Activated B cell treated with CpG ODN at 0.5 μM for 24 hours (primary cell): ENCODE measurements around the gene ZNF362. TPM values are rescaled to one million over a fixed set of nuclear protein-coding genes. Genes with fewer than 3 reads are reported as not detected.
A peak's percentile ranks its signal among the peaks of the same experiment; 100 is the strongest.

Experiments used
- ATAC-seq: fragments of 200-7000 bp; cut with Tn5 transposase; one replicate; pipeline ENCODE4 v1.10.0; 2021; ENCODE audit warnings: low read depth, mild to moderate bottlenecking, moderate library complexity
- CTCF ChIA-PET: fragments of 350-600 bp; sonication (Branson Sonifier 250); formaldehyde crosslinking; loops from one replicate; lab custom pipeline; 2021; ENCODE audit warnings: antibody characterized with exemption; lab: Charles Lee
- POLR2A ChIA-PET: fragments of 350-600 bp; sonication (Branson Sonifier 250); formaldehyde crosslinking; loops from one replicate; lab custom pipeline; 2021; ENCODE audit warnings: antibody characterized with exemption; lab: Charles Lee
- DNase-seq: peaks from one replicate; pipeline ENCODE4 v3.0.0; 2022
- H3K27ac Mint-ChIP-seq: one replicate; pipeline ENCODE4 v1.8.0; 2020; ENCODE audit warnings: mixed read lengths
- H3K27me3 Mint-ChIP-seq: one replicate; pipeline ENCODE4 v1.8.0; 2021; ENCODE audit warnings: mixed read lengths
- H3K36me3 Mint-ChIP-seq: one replicate; pipeline ENCODE4 v1.8.0; 2021; ENCODE audit warnings: low read depth, mixed read lengths
- H3K4me1 Mint-ChIP-seq: one replicate; pipeline ENCODE4 v1.8.0; 2021; ENCODE audit warnings: mixed read lengths
- H3K4me3 Mint-ChIP-seq: one replicate; pipeline ENCODE4 v1.8.0; 2020; ENCODE audit warnings: mild to moderate bottlenecking, mixed read lengths
- H3K9me3 Mint-ChIP-seq: one replicate; pipeline ENCODE4 v1.8.0; 2020; ENCODE audit warnings: mixed read lengths
- intact Hi-C: fragments of 100-400 bp; cut with micrococcal nuclease; formaldehyde crosslinking; loops from one replicate; pipeline ENCODE4 v1.15.1; 2024
- total RNA-seq: library from RNA; stranded (reverse); gene quantifications from 2 replicates; pipeline ENCODE4 v1.2.3, GENCODE V29; 2022
- TF ChIP-seq, protein P1 (sequence below): fragments of 200-600 bp; IDR thresholded peaks from one replicate; pipeline ENCODE4 v1.8.0; 2022; ENCODE audit warnings: antibody characterized with exemption, mild to moderate bottlenecking

Gene ZNF362
- total RNA-seq, 1 donor from 2014 or later: 17.7 TPM

DNA sequence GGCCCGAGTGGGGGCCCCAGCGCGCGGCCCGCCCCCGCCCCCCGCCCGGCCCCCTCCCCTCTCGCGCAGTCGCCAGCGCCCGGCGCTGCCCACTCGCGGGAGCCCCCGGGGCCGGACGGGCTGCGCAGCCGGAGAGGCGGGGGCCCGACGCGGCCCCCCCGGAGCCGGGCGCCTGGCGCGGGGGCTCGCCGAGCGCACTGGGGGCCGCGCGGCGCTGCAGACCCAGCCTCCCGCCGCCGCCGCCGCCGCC lies 146 bp upstream of the ZNF362 start:
- Mint-ChIP-seq H3K36me3 (peaks cover 5% of the 10 kb centered on the region), H3K27me3 (no peaks in the 10 kb centered on the region), H3K9me3 (no peaks in the 10 kb centered on the region), H3K4me1 (peaks cover 33% of the 10 kb centered on the region), H3K4me3 (peak overlapping the region; percentile 64), H3K27ac (no peak overlapping the region)
- intact Hi-C loops: loop anchor here (1.0 to 5.0 kb wide), 5 partner anchors 41 to 439 kb away; partner anchors contain the start of genes S100PBP and YARS1
- TF ChIP-seq, protein P1, sequence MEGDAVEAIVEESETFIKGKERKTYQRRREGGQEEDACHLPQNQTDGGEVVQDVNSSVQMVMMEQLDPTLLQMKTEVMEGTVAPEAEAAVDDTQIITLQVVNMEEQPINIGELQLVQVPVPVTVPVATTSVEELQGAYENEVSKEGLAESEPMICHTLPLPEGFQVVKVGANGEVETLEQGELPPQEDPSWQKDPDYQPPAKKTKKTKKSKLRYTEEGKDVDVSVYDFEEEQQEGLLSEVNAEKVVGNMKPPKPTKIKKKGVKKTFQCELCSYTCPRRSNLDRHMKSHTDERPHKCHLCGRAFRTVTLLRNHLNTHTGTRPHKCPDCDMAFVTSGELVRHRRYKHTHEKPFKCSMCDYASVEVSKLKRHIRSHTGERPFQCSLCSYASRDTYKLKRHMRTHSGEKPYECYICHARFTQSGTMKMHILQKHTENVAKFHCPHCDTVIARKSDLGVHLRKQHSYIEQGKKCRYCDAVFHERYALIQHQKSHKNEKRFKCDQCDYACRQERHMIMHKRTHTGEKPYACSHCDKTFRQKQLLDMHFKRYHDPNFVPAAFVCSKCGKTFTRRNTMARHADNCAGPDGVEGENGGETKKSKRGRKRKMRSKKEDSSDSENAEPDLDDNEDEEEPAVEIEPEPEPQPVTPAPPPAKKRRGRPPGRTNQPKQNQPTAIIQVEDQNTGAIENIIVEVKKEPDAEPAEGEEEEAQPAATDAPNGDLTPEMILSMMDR: no peak
- CTCF ChIA-PET: no interaction called here
- DNase-seq: no peak
- POLR2A ChIA-PET: no interaction called here
- ATAC-seq: no peak

DNA sequence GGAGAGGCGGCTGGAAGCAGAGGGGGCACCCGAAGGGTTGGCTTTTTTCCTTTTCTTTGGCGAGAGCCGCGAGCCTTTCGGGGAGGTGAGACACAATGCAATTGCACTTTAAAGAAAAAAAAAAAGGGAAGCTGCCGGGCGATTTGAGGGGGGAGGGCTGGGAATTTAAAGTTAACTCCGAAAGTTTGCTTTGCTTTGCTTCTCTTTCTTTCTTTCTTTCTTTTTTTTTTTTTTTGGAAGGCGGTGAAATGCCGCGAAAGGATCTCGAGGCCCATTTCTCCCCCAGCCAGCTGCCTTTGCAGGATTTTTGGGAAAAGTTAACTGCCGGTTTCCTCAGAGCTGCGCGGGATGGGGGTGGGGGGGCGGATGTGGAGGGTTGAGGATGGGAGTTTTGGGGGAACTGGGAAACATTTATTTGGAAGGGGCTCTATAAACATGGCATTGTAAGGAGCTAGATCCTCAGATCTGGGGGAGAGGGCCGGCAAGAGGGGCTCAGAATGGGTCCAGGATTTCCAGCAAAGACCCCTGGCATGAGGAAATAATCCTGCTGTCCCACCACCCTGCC lies 997 bp downstream of the ZNF362 start:
- Mint-ChIP-seq H3K36me3 (peaks cover 5% of the 10 kb centered on the region), H3K27me3 (no peaks in the 10 kb centered on the region), H3K9me3 (no peaks in the 10 kb centered on the region), H3K4me1 (peaks cover 34% of the 10 kb centered on the region), H3K27ac (peak overlapping the region; percentile 95), H3K4me3 (peak overlapping the region; percentile 97)
- DNase-seq: no peak
- POLR2A ChIA-PET: interaction anchor here (0.6 to 1.6 kb wide), 5 partner anchors 8 to 175 kb away, joined by 3 to 9 read pairs (median 4); partner anchors contain the start of gene TRIM62
- intact Hi-C loops: loop anchor here (2.0 to 5.0 kb wide), 4 partner anchors 40 to 440 kb away; partner anchors contain the start of genes S100PBP and YARS1
- ATAC-seq: no peak
- TF ChIP-seq, protein P1: no peak
- CTCF ChIA-PET: no interaction called here

DNA sequence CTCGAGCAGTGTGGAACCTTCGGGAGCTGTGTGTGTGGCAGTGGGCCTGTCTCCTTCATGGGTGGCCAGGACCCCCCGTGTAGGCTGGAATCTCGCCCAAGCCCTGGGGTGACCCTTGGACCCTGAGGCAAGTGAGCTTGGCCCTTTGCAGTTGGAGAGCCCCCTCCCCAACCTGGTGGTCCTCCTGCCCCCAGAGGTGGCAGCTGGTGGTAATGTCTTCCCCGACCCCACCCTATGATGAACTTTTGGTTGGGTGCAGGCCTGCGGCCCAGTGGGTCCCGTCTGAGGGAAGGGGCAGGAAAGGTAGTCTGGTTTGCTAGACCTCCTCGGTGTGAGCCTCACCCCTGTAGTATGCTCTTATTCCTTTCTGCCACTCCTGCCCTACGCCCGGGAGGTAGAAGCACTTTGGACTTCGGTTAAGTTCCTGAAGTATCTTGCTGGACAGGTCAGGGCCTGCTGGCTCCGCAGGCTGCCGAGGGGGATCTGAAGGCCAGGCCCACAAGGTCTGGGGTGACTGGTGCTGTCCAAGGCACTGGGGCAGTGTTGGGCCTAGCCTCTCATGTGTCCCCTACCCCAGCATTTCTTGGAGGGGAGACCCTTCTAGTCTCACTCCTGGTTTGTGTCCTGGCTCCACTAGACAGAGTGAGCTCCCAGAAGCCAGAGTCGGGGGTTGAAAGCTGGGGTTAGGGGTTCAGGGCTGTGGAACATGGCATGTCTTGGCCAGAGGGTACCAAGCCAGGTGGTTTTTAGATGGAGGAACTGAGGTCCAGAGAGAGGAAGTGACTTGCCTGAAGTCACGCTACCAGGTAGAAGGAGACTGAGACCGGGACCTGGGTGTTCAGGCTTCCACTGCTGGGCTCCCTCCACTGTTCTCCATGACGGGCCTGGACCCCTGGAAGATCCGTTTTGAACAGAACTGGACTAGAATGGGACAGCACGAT lies 1.8 kb downstream of the ZNF362 start:
- peak overlapping the region; percentile 97 for H3K4me3 Mint-ChIP-seq
- no peaks in the 10 kb centered on the region for H3K27me3 Mint-ChIP-seq
- ATAC-seq (no peak), DNase-seq (no peak)
- ChIA-PET CTCF (no interaction called here), POLR2A (interaction anchor here (0.6 to 1.6 kb wide), 4 partner anchors 8 to 175 kb away, joined by 3 to 9 read pairs (median 4); partner anchors contain the start of gene TRIM62)
- peaks cover 34% of the 10 kb centered on the region for H3K4me1 Mint-ChIP-seq
- H3K27ac Mint-ChIP-seq: peak overlapping the region; percentile 95
- no peaks in the 10 kb centered on the region for H3K9me3 Mint-ChIP-seq
- intact Hi-C loops: loop anchor here (2.0 to 5.0 kb wide), 4 partner anchors 39 to 441 kb away; partner anchors contain the start of genes S100PBP and YARS1
- peaks cover 9% of the 10 kb centered on the region for H3K36me3 Mint-ChIP-seq
- TF ChIP-seq, protein P1: no peak

DNA sequence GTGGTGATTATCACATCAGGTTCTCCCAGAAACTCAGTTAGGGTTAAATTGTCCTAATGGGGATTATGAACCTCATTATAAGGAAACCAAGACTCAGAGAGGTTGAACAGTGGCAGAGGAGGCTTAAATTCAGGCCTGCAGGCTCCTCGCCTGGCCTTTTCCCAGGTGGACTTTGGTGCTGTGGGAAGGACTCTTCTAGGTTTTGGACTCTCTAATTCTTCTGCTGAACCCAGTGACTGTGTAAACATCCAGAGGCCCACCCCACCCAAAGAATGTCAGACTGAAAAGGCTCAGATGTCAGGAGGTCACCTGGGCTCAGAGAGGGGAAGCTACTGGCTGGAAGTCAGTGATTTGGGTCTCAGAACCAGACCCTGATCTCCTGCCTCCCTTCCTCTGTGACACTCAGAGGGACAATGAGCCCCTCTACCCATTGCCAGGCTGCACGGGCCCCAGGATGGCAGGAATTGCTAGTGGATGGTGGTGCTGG lies 2.5 kb downstream of the ZNF362 start:
- no peak overlapping the region for H3K27ac Mint-ChIP-seq
- no peak for DNase-seq
- H3K27me3 Mint-ChIP-seq: no peaks in the 10 kb centered on the region
- ChIA-PET POLR2A (no interaction called here), CTCF (no interaction called here)
- H3K4me1 Mint-ChIP-seq: peaks cover 34% of the 10 kb centered on the region
- H3K9me3 Mint-ChIP-seq: no peaks in the 10 kb centered on the region
- TF ChIP-seq, protein P1: no peak
- H3K36me3 Mint-ChIP-seq: peaks cover 10% of the 10 kb centered on the region
- intact Hi-C loops: loop anchor here (5.0 kb wide), 3 partner anchors 38 to 442 kb away; partner anchors contain the start of genes S100PBP and YARS1
- peak overlapping the region; percentile 97 for H3K4me3 Mint-ChIP-seq
- ATAC-seq: no peak

DNA sequence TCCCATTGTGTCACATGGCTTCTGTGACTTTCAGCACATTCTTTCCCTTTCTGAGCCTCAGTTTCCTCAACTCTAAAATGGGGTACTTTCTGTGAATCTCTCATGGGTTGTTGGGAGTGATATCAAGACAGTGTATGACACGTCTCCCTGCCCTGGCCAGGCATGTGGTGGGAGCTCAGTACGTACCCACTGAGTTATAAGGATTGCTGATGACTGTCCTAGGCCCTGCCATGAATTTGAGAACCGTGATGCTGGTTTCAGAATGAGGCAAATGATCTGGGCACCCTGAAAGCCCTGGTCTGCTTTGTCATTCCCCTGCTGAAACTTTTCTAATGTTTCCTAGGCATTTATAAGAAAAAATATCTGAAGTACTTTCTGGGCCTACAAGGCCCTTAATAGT lies 3.6 kb downstream of the ZNF362 start:
- no peak for DNase-seq
- TF ChIP-seq, protein P1: no peak
- ChIA-PET CTCF (interaction anchor here (0.6 kb wide), 1 partner anchor 36 kb away, joined by 3 read pairs; no protein-coding TSS in a partner anchor), POLR2A (no interaction called here)
- Mint-ChIP-seq H3K27ac (peak overlapping the region; percentile 5), H3K4me3 (no peak overlapping the region), H3K9me3 (no peaks in the 10 kb centered on the region), H3K4me1 (peaks cover 34% of the 10 kb centered on the region), H3K36me3 (peaks cover 10% of the 10 kb centered on the region), H3K27me3 (no peaks in the 10 kb centered on the region)
- intact Hi-C loops: loop anchor here (5.0 kb wide), 3 partner anchors 37 to 443 kb away; partner anchors contain the start of genes S100PBP and YARS1
- no peak for ATAC-seq
